IMR-90 (cell line): ENCODE results near the gene ZBTB8A. TPM values are rescaled to one million over a fixed set of nuclear protein-coding genes. Genes with fewer than 3 reads are reported as not detected.

Experiments
- ATAC-seq: fragments of 200-7000 bp; cut with Tn5 transposase; 2 replicates; pipeline ENCODE4 v1.9.1; 2020; ENCODE audit warnings: low read depth, mild to moderate bottlenecking, moderate library complexity
- BruUV-seq: library from RNA; stranded (reverse); fragments of 400-500 nt; replicated peaks from 2 replicates; lab custom pipeline; 2021; lab: Mats Ljungman, UMichigan
- CTCF ChIA-PET: fragments of 300-600 bp; formaldehyde crosslinking; extraction: SDS; loops from one replicate; lab custom pipeline; 2021; ENCODE audit warnings: antibody characterized with exemption; lab: Yijun Ruan, JAX
- POLR2A ChIA-PET: fragments of 300-600 bp; sonication (Branson Sonifier 250); formaldehyde crosslinking; loops from one replicate; lab custom pipeline; 2022; ENCODE audit warnings: antibody characterized with exemption; ENCODE audit not compliant: unreplicated experiment; lab: Charles Lee
- DNase-seq: peaks from one replicate; pipeline ENCODE4 v3.0.0; 2013
- H2AFZ ChIP-seq: replicated peaks from 2 replicates; pipeline ENCODE3; 2013; ENCODE audit warnings: low read length, mild to moderate bottlenecking; ENCODE audit not compliant: poor library complexity
- H2AK5ac ChIP-seq: 2 replicates; pipeline ENCODE4 v1.6.1; 2013; ENCODE audit warnings: low read depth, low read length, inconsistent platforms
- H2AK9ac ChIP-seq: replicated peaks from 2 replicates; pipeline ENCODE3; 2013; ENCODE audit warnings: mild to moderate bottlenecking, low read depth, low read length, moderate library complexity; ENCODE audit not compliant: poor library complexity
- H2BK120ac ChIP-seq: 2 replicates; pipeline ENCODE4 v1.6.1; 2013; ENCODE audit warnings: low read depth, low read length, inconsistent platforms
- H2BK15ac ChIP-seq: 3 replicates; pipeline ENCODE4 v1.6.1; 2013; ENCODE audit warnings: low read depth, low read length, inconsistent platforms
- H2BK20ac ChIP-seq: 2 replicates; pipeline ENCODE4 v1.6.1; 2013; ENCODE audit warnings: low read depth, mild to moderate bottlenecking, inconsistent platforms, low read length, moderate library complexity
- H2BK5ac ChIP-seq: 2 replicates; pipeline ENCODE4 v1.6.1; 2013; ENCODE audit warnings: mild to moderate bottlenecking, low read depth, low read length, inconsistent platforms; ENCODE audit not compliant: poor library complexity, severe bottlenecking
- H3K14ac ChIP-seq: replicated peaks from 2 replicates; pipeline ENCODE4 v1.6.1; 2013; ENCODE audit warnings: low read depth, low read length, inconsistent platforms
- H3K18ac ChIP-seq: 2 replicates; pipeline ENCODE4 v1.6.1; 2013; ENCODE audit warnings: low read depth, low read length, control low read depth
- H3K23ac ChIP-seq: 2 replicates; pipeline ENCODE4 v1.6.1; 2013; ENCODE audit warnings: low read depth, low read length, inconsistent platforms
- H3K27ac ChIP-seq: 2 replicates; pipeline ENCODE4 v1.5.1; 2013; ENCODE audit warnings: mild to moderate bottlenecking, control low read depth, low read length; ENCODE audit not compliant: insufficient read depth
- H3K27me3 ChIP-seq: 2 replicates; pipeline ENCODE4 v1.6.1; 2013; ENCODE audit warnings: low read length; ENCODE audit not compliant: control insufficient read depth, insufficient read depth
- H3K36me3 ChIP-seq: 2 replicates; pipeline ENCODE4 v1.6.1; 2013; ENCODE audit warnings: low read length, mixed read lengths; ENCODE audit not compliant: control insufficient read depth, insufficient read depth
- H3K4ac ChIP-seq: 2 replicates; pipeline ENCODE4 v1.6.1; 2013; ENCODE audit warnings: low read depth, low read length, inconsistent platforms
- H3K4me1 ChIP-seq: 2 replicates; pipeline ENCODE4 v1.6.1; 2013; ENCODE audit warnings: low read length, mixed read lengths; ENCODE audit not compliant: control insufficient read depth, insufficient read depth
- H3K4me2 ChIP-seq: 2 replicates; pipeline ENCODE4 v1.6.1; 2013; ENCODE audit warnings: low read depth, mild to moderate bottlenecking, control low read depth, low read length, moderate library complexity
- H3K4me3 ChIP-seq: 2 replicates; pipeline ENCODE4 v1.5.1; 2013; ENCODE audit warnings: low read depth, mild to moderate bottlenecking, control low read depth, low read length, moderate library complexity; ENCODE audit not compliant: insufficient read depth
- H3K56ac ChIP-seq: 2 replicates; pipeline ENCODE4 v1.6.1; 2013; ENCODE audit warnings: low read length, inconsistent platforms; ENCODE audit not compliant: insufficient read depth; ENCODE audit errors: extremely low read depth
- H3K79me1 ChIP-seq, 2 experiments: 2 replicates each; pipeline ENCODE4 v1.6.1; 2013; ENCODE audit warnings: low read length in 2 of 2, inconsistent platforms in 1 of 2, low read depth in 1 of 2
- H3K9ac ChIP-seq: 2 replicates; pipeline ENCODE4 v1.6.1; 2013; ENCODE audit warnings: low read depth, low read length, control low read depth
- H3K9me1 ChIP-seq: 2 replicates; pipeline ENCODE4 v1.6.1; 2013; ENCODE audit warnings: low read length, inconsistent platforms; ENCODE audit not compliant: insufficient read depth
- H3K9me3 ChIP-seq: 2 replicates; pipeline ENCODE4 v1.6.1; 2013; ENCODE audit warnings: low read length; ENCODE audit not compliant: control insufficient read depth, insufficient read depth
- H4K20me1 ChIP-seq: 2 replicates; pipeline ENCODE4 v1.6.1; 2013; ENCODE audit warnings: low read length, inconsistent platforms; ENCODE audit not compliant: insufficient read depth
- H4K5ac ChIP-seq: 2 replicates; pipeline ENCODE4 v1.6.1; 2013; ENCODE audit warnings: mild to moderate bottlenecking, low read depth, low read length, control low read depth
- H4K8ac ChIP-seq, 2 experiments: 2 replicates each; pipeline ENCODE4 v1.6.1; 2013; ENCODE audit warnings: low read depth in 2 of 2, low read length in 2 of 2, control low read depth in 1 of 2, inconsistent platforms in 1 of 2
- H4K91ac ChIP-seq: 2 replicates; pipeline ENCODE4 v1.6.1; 2013; ENCODE audit warnings: low read depth, low read length, inconsistent platforms; ENCODE audit not compliant: insufficient read depth
- BHLHE40 ChIP-seq: fragments of 150-350 bp; IDR thresholded peaks from 2 replicates; pipeline ENCODE4 v1.6.1; 2016; ENCODE audit warnings: mild to moderate bottlenecking, low read depth, low read length
- FOS ChIP-seq: fragments of 150-350 bp; IDR thresholded peaks from 2 replicates; pipeline ENCODE4 v1.6.1; 2016; ENCODE audit warnings: low read depth, low read length
- MAFK ChIP-seq: IDR thresholded peaks from 2 replicates; pipeline ENCODE4 v1.6.1; 2012; ENCODE audit warnings: low read depth, low read length, improper control_type of control experiment
- MAZ ChIP-seq: IDR thresholded peaks from 2 replicates; pipeline ENCODE4 v1.6.1; 2012; ENCODE audit warnings: low read depth, mild to moderate bottlenecking, low read length, improper control_type of control experiment, moderate library complexity, borderline replicate concordance
- MXI1 ChIP-seq: IDR thresholded peaks from 2 replicates; pipeline ENCODE4 v1.6.1; 2012; ENCODE audit warnings: low read depth, mild to moderate bottlenecking, low read length, moderate library complexity, borderline replicate concordance
- NFE2L2 ChIP-seq: fragments of 150-350 bp; IDR thresholded peaks from 2 replicates; pipeline ENCODE4 v1.6.1; 2016; ENCODE audit warnings: low read depth, mild to moderate bottlenecking, low read length
- RCOR1 ChIP-seq: IDR thresholded peaks from 2 replicates; pipeline ENCODE4 v1.6.1; 2012; ENCODE audit warnings: mild to moderate bottlenecking, low read length, improper control_type of control experiment; ENCODE audit not compliant: insufficient replicate concordance
- RFX5 ChIP-seq: IDR thresholded peaks from 2 replicates; pipeline ENCODE4 v1.8.0; 2012; ENCODE audit warnings: low read depth, mild to moderate bottlenecking, low read length, moderate library complexity
- WGBS, 2 experiments: methylation state at CpG; one replicate each; pipeline versions ENCODE4 v1.1.5 to v1.1.7; 2013; ENCODE audit warnings: missing lambda C conversion rate in 2 of 2; ENCODE audit not compliant: insufficient read length in 1 of 2; ENCODE audit errors: extremely low coverage in 2 of 2; 5-methylcytosine and 5-hydroxymethylcytosine counted together
- dilution Hi-C: fragments of 300-500 bp; cut with HindIII; formaldehyde crosslinking; loops from one replicate; pipeline ENCODE4 v1.14.3; 2018; ENCODE audit warnings: low sequenced_read_pairs; ENCODE audit not compliant: unreplicated experiment
- in situ Hi-C: fragments of 300-500 bp; cut with MboI; formaldehyde crosslinking; loops from 3 replicates; pipeline ENCODE4 v1.14.3; 2019; ENCODE audit warnings: low sequenced_read_pairs, inconsistent platforms, mixed read lengths
- intact Hi-C: fragments of 100-400 bp; cut with micrococcal nuclease; formaldehyde crosslinking; loops from 2 replicates; pipeline ENCODE4 v1.10.0; 2022
- polyA plus RNA-seq, 3 experiments: library from polyadenylated mRNA; depleted of rRNA; stranded (reverse); fragments of >200 nt; gene quantifications; 2 replicates each; pipeline ENCODE4 v1.2.3, GENCODE V29; 2012; ENCODE audit warnings: low replicate concordance in 1 of 3
- total RNA-seq: library from RNA; depleted of rRNA; stranded (reverse); fragments of >200 nt; gene quantifications from 2 replicates; pipeline ENCODE4 v1.2.3, GENCODE V29; 2012
- TF ChIP-seq, protein P1 (sequence below): fragments of 150-350 bp; IDR thresholded peaks from 2 replicates; pipeline ENCODE4 v1.6.1; 2017; ENCODE audit warnings: mild to moderate bottlenecking, antibody characterized with exemption, low read length, low read depth
- TF ChIP-seq, protein P2 (sequence below): conservative IDR thresholded peaks from 2 replicates; pipeline ENCODE4 v1.5.1; 2012; ENCODE audit warnings: mild to moderate bottlenecking, low read depth, low read length, improper control_type of control experiment

ZBTB8A gene
- total and polyA plus RNA-seq, 2 of the 4 experiments (the other 2 are of a cell fraction) = 2.1 to 6.1 TPM

DNA sequence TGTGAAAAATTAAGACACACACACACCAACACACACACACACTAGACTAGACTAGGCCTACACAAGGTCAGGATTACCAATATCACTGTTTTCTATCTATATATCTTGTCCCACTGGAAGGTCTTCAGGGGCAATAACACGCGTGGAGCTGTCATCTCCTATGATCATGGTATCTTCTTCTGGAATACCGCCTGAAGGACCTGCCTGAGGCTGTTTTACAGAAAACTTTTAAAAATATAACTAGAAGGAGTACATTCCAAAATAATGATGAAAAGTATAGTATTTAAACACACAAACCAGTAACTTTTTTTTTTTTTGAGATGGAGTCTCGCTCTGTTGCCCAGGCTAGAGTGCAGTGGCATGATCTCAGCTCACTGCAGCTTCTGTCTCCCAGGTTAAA lies 20.3 kb upstream of the ZBTB8A start:
- dilution Hi-C loops (no loop called here), in situ Hi-C loops (no loop called here), intact Hi-C loops (loop anchor here (10.0 kb wide), 1 partner anchor 1444 kb away; no protein-coding TSS in a partner anchor)
- no peaks in the 10 kb centered on the region for H4K20me1 ChIP-seq
- H2AFZ ChIP-seq = no peak overlapping the region
- no peak overlapping the region for H3K4me3 ChIP-seq
- H2BK120ac ChIP-seq = no peak overlapping the region
- no peak overlapping the region for H3K9ac ChIP-seq
- H3K79me1 ChIP-seq = no peaks in the 10 kb centered on the region
- no peaks in the 10 kb centered on the region for H3K36me3 ChIP-seq
- ATAC-seq = no peak
- H3K4ac ChIP-seq = no peak overlapping the region
- no peak overlapping the region for H2AK5ac ChIP-seq
- no peak overlapping the region for H4K8ac ChIP-seq
- H4K91ac ChIP-seq = no peak overlapping the region
- H3K27me3 ChIP-seq = 0 out of 2 replicates have a peak, but pooled peaks cover 2% of the 10 kb centered on the region
- H3K9me1 ChIP-seq = no peaks in the 10 kb centered on the region
- H3K4me2 ChIP-seq = no peak overlapping the region
- H3K14ac ChIP-seq = no peak overlapping the region
- H3K4me1 ChIP-seq = no peaks in the 10 kb centered on the region
- no peak overlapping the region for H3K27ac ChIP-seq
- no CpG with 5 or more reads among the region's 4 CpGs for WGBS, 2 experiments
- no peak overlapping the region for H3K23ac ChIP-seq
- no peak overlapping the region for H2BK20ac ChIP-seq
- TF ChIP-seq MXI1 (no peak), BHLHE40 (no peak), RCOR1 (no peak), MAFK (no peak), NFE2L2 (no peak), RFX5 (no peak), MAZ (no peak), FOS (no peak)
- TF ChIP-seq, protein P1, sequence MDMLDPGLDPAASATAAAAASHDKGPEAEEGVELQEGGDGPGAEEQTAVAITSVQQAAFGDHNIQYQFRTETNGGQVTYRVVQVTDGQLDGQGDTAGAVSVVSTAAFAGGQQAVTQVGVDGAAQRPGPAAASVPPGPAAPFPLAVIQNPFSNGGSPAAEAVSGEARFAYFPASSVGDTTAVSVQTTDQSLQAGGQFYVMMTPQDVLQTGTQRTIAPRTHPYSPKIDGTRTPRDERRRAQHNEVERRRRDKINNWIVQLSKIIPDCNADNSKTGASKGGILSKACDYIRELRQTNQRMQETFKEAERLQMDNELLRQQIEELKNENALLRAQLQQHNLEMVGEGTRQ = no peak
- TF ChIP-seq, protein P2, sequence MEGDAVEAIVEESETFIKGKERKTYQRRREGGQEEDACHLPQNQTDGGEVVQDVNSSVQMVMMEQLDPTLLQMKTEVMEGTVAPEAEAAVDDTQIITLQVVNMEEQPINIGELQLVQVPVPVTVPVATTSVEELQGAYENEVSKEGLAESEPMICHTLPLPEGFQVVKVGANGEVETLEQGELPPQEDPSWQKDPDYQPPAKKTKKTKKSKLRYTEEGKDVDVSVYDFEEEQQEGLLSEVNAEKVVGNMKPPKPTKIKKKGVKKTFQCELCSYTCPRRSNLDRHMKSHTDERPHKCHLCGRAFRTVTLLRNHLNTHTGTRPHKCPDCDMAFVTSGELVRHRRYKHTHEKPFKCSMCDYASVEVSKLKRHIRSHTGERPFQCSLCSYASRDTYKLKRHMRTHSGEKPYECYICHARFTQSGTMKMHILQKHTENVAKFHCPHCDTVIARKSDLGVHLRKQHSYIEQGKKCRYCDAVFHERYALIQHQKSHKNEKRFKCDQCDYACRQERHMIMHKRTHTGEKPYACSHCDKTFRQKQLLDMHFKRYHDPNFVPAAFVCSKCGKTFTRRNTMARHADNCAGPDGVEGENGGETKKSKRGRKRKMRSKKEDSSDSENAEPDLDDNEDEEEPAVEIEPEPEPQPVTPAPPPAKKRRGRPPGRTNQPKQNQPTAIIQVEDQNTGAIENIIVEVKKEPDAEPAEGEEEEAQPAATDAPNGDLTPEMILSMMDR = no peak
- no TSS peak for BruUV-seq
- H2BK15ac ChIP-seq = no peak overlapping the region
- no peak overlapping the region for H2AK9ac ChIP-seq
- no peak overlapping the region for H2BK5ac ChIP-seq
- POLR2A ChIA-PET = no interaction called here
- no peak overlapping the region for H3K18ac ChIP-seq
- no peak overlapping the region for H3K56ac ChIP-seq
- CTCF ChIA-PET = interaction anchor here (0.7 kb wide), 1 partner anchor 567 kb away, joined by 4 read pairs; no protein-coding TSS in a partner anchor
- no peak for DNase-seq
- H3K9me3 ChIP-seq = no peaks in the 10 kb centered on the region
- no peak overlapping the region for H4K5ac ChIP-seq
